ENCODE data around the gene PSKH1. TPM values are rescaled to one million over a fixed set of nuclear protein-coding genes. Genes with fewer than 3 reads are reported as not detected.

PSKH1 gene
- total RNA-seq, 2 donors from 2014 or later, result 24.1 to 36.0 TPM

- ATAC-seq (ENCODE audit: insufficient number of reproducible peaks, low FRiP score, low read depth) (no peak), DNase-seq (ENCODE audit: low spot score) (no peak)
- Histone ChIP-seq H3K27me3 (replicated peaks; ENCODE audit: insufficient read depth) (no peaks in the 10 kb centered on the region), H3K9me3 (no peaks in the 10 kb centered on the region), H3K4me1 (ENCODE audit: control insufficient read depth in 1 of 2, low read depth in 2 of 2) (peaks cover 12 to 20% of the 10 kb centered on the region in 2 donors), H3K4me3 (no peak overlapping the region), H3K36me3 (peaks cover 76% of the 10 kb centered on the region), H3K27ac (peak overlapping the region; percentile 4 to 90)
- TF ChIP-seq, protein P1, sequence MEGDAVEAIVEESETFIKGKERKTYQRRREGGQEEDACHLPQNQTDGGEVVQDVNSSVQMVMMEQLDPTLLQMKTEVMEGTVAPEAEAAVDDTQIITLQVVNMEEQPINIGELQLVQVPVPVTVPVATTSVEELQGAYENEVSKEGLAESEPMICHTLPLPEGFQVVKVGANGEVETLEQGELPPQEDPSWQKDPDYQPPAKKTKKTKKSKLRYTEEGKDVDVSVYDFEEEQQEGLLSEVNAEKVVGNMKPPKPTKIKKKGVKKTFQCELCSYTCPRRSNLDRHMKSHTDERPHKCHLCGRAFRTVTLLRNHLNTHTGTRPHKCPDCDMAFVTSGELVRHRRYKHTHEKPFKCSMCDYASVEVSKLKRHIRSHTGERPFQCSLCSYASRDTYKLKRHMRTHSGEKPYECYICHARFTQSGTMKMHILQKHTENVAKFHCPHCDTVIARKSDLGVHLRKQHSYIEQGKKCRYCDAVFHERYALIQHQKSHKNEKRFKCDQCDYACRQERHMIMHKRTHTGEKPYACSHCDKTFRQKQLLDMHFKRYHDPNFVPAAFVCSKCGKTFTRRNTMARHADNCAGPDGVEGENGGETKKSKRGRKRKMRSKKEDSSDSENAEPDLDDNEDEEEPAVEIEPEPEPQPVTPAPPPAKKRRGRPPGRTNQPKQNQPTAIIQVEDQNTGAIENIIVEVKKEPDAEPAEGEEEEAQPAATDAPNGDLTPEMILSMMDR (IDR thresholded peaks at IDR 0.05), result no peak
Observed at GRCh38 chr16:67945392-67945933, 52.4 kb downstream of the PSKH1 start.

- H3K4me3 ChIP-seq, result no peak overlapping the region
- TF ChIP-seq, protein P1 (IDR thresholded peaks at IDR 0.05), result no peak
- peaks cover 12 to 20% of the 10 kb centered on the region in 2 donors for H3K4me1 ChIP-seq (ENCODE audit: control insufficient read depth in 1 of 2, low read depth in 2 of 2)
- H3K27me3 ChIP-seq (replicated peaks; ENCODE audit: insufficient read depth), result no peaks in the 10 kb centered on the region
- H3K27ac ChIP-seq, result no peak overlapping the region
- peaks cover 82% of the 10 kb centered on the region for H3K36me3 ChIP-seq
- ATAC-seq (ENCODE audit: insufficient number of reproducible peaks, low FRiP score, low read depth) (no peak), DNase-seq (ENCODE audit: low spot score) (no peak)
- no peaks in the 10 kb centered on the region for H3K9me3 ChIP-seq
Observed at GRCh38 chr16:67946128-67946569, 53.1 kb downstream of the PSKH1 start.

GRCh38 chr16:67946966-67947558, 54.0 kb downstream of the PSKH1 start:
- Histone ChIP-seq H3K27me3 (replicated peaks; ENCODE audit: insufficient read depth) (no peaks in the 10 kb centered on the region), H3K4me3 (no peak overlapping the region), H3K4me1 (ENCODE audit: control insufficient read depth in 1 of 2, low read depth in 2 of 2) (peaks cover 12 to 28% of the 10 kb centered on the region in 2 donors), H3K27ac (peak overlapping the region in 1 of 2 donors; percentile 26), H3K36me3 (peaks cover 85% of the 10 kb centered on the region), H3K9me3 (no peaks in the 10 kb centered on the region)
- DNase-seq (ENCODE audit: low spot score), result no peak
- ATAC-seq (ENCODE audit: insufficient number of reproducible peaks, low FRiP score, low read depth), result no peak
- TF ChIP-seq, protein P1 (IDR thresholded peaks at IDR 0.05), result no peak

DNA sequence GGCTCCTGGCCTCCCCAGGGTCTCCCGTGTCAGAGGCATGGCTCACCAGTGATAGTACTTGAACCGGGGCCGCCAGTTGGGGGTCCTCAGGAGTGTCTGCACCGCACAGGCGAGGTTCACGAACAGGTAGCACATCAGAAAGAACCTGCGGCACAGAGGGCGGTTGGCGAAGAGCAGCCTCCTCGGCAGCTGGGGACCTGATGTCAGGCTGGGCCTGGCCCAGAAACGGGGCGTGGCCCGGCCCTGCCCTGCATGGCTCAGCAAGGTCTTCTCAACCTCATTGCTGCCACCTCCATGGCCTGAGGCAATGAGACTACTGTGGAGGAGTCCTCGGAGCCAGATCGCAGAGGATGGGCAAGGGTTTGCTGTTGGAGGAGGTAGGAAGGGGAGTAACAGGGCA, 55.0 kb downstream of the PSKH1 start:
- DNase-seq (ENCODE audit: low spot score), result no peak
- TF ChIP-seq, protein P1 (IDR thresholded peaks at IDR 0.05), result no peak
- Histone ChIP-seq H3K4me1 (ENCODE audit: control insufficient read depth in 1 of 2, low read depth in 2 of 2) (peaks cover 12 to 28% of the 10 kb centered on the region in 2 donors), H3K4me3 (no peak overlapping the region), H3K9me3 (no peaks in the 10 kb centered on the region), H3K36me3 (peaks cover 84% of the 10 kb centered on the region), H3K27me3 (replicated peaks; ENCODE audit: insufficient read depth) (no peaks in the 10 kb centered on the region), H3K27ac (no peak overlapping the region)
- no peak for ATAC-seq (ENCODE audit: insufficient number of reproducible peaks, low FRiP score, low read depth)

DNA sequence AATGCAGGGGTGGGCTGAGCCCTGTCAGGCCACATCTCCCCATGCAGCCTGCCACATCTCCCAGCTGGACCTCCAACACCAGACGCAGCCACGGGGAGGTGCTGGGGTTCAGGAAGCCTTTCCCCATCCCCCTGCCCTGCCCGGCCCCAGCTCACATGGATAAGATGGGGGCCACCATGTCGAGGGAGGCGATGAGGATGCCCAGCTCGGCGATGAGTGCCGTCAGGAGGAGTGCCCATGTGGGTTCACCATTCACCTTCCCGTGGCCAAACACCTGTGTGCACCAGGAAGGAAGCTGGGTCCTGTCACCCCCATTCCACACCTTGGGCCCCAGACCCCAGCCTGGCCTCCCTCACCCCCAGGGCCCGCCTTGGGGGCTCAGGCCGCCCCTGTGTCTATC, 56.6 kb downstream of the PSKH1 start:
- H3K27ac ChIP-seq, result no peak overlapping the region
- no peak for ATAC-seq (ENCODE audit: insufficient number of reproducible peaks, low FRiP score, low read depth)
- H3K4me1 ChIP-seq (ENCODE audit: control insufficient read depth in 1 of 2, low read depth in 2 of 2), result peaks cover 2 to 14% of the 10 kb centered on the region in 2 donors
- peaks cover 87% of the 10 kb centered on the region for H3K36me3 ChIP-seq
- H3K9me3 ChIP-seq, result no peaks in the 10 kb centered on the region
- H3K27me3 ChIP-seq (replicated peaks; ENCODE audit: insufficient read depth), result no peaks in the 10 kb centered on the region
- TF ChIP-seq, protein P1 (IDR thresholded peaks at IDR 0.05), result no peak
- no peak for DNase-seq (ENCODE audit: low spot score)
- no peak overlapping the region for H3K4me3 ChIP-seq

Measured in thoracic aorta (tissue), 2 donors.